A673 (cell line): ENCODE data around the gene CMC1. TPM values are rescaled to one million over a fixed set of nuclear protein-coding genes. Genes with fewer than 3 reads are reported as not detected.

Experiments
- BruUV-seq: library from RNA; stranded (reverse); fragments of 400-500 nt; replicated peaks from 2 replicates; lab custom pipeline; 2021; lab: Mats Ljungman, UMichigan
- CTCF ChIA-PET: fragments of 300-600 bp; sonication (Branson Sonifier 250); formaldehyde crosslinking; loops from one replicate; lab custom pipeline; 2022; ENCODE audit warnings: antibody characterized with exemption; lab: Charles Lee
- POLR2A ChIA-PET: fragments of 300-600 bp; sonication (Branson Sonifier 250); formaldehyde crosslinking; loops from one replicate; lab custom pipeline; 2022; ENCODE audit warnings: antibody characterized with exemption; ENCODE audit not compliant: low non-redundant PET; lab: Charles Lee
- DNase-seq: peaks from one replicate; pipeline ENCODE4 v3.0.0-alpha.2; 2015; ENCODE audit warnings: low spot score
- H3K27ac ChIP-seq: fragments of 200-600 bp; sonication (generic); 2 replicates; pipeline ENCODE4 v1.5.1; 2016; ENCODE audit warnings: mixed run types, low read depth, mild to moderate bottlenecking, mixed read lengths, antibody characterized with exemption, low read length; ENCODE audit not compliant: poor library complexity, severe bottlenecking
- H3K27me3 ChIP-seq: fragments of 200-600 bp; sonication (generic); replicated peaks from 2 replicates; pipeline ENCODE4 v1.6.1; 2017; ENCODE audit warnings: mixed run types, low read depth, mild to moderate bottlenecking, mixed read lengths, antibody characterized with exemption, low read length; ENCODE audit not compliant: insufficient read depth, poor library complexity
- H3K36me3 ChIP-seq: fragments of 200-600 bp; sonication (generic); 2 replicates; pipeline ENCODE4 v1.6.1; 2016; ENCODE audit warnings: mixed run types, mild to moderate bottlenecking, mixed read lengths, antibody characterized with exemption, low read length; ENCODE audit not compliant: insufficient read depth, poor library complexity, severe bottlenecking
- H3K4me1 ChIP-seq: fragments of 200-600 bp; sonication (generic); 2 replicates; pipeline ENCODE4 v1.6.1; 2017; ENCODE audit warnings: mixed run types, mild to moderate bottlenecking, mixed read lengths, antibody characterized with exemption, low read length; ENCODE audit not compliant: insufficient read depth, poor library complexity, severe bottlenecking
- H3K4me3 ChIP-seq: fragments of 200-600 bp; sonication (generic); 2 replicates; pipeline ENCODE4 v1.5.1; 2016; ENCODE audit warnings: low read depth, mixed run types, mild to moderate bottlenecking, mixed read lengths, low read length; ENCODE audit not compliant: poor library complexity, severe bottlenecking
- H3K9me3 ChIP-seq: fragments of 200-600 bp; sonication (generic); 2 replicates; pipeline ENCODE4 v1.6.1; 2016; ENCODE audit warnings: mixed run types, low read depth, mild to moderate bottlenecking, mixed read lengths, antibody characterized with exemption, low read length; ENCODE audit not compliant: poor library complexity, severe bottlenecking
- EZH2 ChIP-seq: fragments of 200-600 bp; sonication (generic); IDR thresholded peaks from 2 replicates; pipeline ENCODE4 v1.6.1; 2017; ENCODE audit warnings: borderline replicate concordance, low read depth, mild to moderate bottlenecking, mixed read lengths, antibody characterized with exemption, low read length; ENCODE audit not compliant: poor library complexity, severe bottlenecking
- intact Hi-C: fragments of 100-400 bp; cut with micrococcal nuclease; formaldehyde crosslinking; loops from one replicate; pipeline ENCODE4 v1.10.0; 2022; ENCODE audit not compliant: unreplicated experiment
- total RNA-seq: library from RNA; stranded (reverse); gene quantifications from 2 replicates; pipeline ENCODE4 v1.2.3, GENCODE V29; 2021
- TF ChIP-seq, protein P1 (sequence below): fragments of 300-800, 200-600 bp; sonication (generic); conservative IDR thresholded peaks from 2 replicates; pipeline ENCODE4 v1.5.1; 2017; ENCODE audit warnings: low read depth, mild to moderate bottlenecking, antibody characterized with exemption, low read length, moderate library complexity, mixed read lengths

CMC1 gene
- total RNA-seq, 1 experiment from 2014 or later, result 19.3 TPM

DNA sequence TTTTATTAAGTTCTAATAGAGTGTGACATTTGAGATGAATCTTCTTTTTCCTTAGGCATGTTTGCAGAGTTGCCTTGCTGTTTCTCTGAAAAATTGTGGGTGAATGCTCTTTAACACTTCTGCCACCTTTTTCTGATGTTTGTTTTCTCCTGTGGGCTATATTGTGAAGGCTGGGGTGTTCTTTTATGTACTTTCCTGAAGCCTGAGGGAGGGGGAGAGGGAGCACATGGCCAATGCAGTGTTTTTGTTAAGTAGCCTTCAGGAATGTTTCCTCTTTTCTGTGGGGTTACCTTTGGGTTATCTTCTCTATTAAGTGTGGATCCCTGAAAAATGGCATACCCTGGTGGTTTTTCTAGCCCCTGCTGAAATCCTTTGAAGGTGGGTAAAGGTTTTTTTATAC lies 50.2 kb downstream of the CMC1 start:
- Histone ChIP-seq H3K27me3 (no peaks in the 10 kb centered on the region), H3K4me1 (peaks cover 17% of the 10 kb centered on the region), H3K36me3 (no peaks in the 10 kb centered on the region), H3K27ac (no peak overlapping the region), H3K4me3 (no peak overlapping the region), H3K9me3 (no peaks in the 10 kb centered on the region)
- no peak for DNase-seq
- POLR2A ChIA-PET, result no interaction called here
- BruUV-seq, result no TSS peak
- intact Hi-C loops, result no loop called here
- CTCF ChIA-PET, result interaction anchor here (0.5 kb wide), 1 partner anchor 8 kb away, joined by 7 read pairs; no protein-coding TSS in a partner anchor
- TF ChIP-seq, protein P1, sequence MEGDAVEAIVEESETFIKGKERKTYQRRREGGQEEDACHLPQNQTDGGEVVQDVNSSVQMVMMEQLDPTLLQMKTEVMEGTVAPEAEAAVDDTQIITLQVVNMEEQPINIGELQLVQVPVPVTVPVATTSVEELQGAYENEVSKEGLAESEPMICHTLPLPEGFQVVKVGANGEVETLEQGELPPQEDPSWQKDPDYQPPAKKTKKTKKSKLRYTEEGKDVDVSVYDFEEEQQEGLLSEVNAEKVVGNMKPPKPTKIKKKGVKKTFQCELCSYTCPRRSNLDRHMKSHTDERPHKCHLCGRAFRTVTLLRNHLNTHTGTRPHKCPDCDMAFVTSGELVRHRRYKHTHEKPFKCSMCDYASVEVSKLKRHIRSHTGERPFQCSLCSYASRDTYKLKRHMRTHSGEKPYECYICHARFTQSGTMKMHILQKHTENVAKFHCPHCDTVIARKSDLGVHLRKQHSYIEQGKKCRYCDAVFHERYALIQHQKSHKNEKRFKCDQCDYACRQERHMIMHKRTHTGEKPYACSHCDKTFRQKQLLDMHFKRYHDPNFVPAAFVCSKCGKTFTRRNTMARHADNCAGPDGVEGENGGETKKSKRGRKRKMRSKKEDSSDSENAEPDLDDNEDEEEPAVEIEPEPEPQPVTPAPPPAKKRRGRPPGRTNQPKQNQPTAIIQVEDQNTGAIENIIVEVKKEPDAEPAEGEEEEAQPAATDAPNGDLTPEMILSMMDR, result no peak
- no peak for TF ChIP-seq EZH2

DNA sequence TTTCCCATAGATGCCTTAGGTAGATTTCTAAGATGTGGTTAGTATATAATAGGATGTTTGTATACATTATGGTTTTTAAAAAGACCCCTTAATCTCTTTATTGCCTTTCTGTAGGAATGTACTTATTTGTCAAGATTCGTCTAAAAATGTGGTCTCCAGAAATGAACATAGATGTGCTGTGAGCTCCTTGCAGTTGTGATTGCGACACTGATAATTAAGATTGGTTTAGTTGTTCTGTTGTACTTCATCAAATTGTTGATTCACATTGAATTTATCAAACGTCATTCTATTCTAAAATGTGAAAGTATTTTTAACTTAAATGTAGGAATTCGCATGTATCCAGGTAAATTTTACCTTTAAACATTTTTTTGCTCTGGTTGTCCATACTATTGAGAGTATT lies 51.2 kb downstream of the CMC1 start:
- ChIA-PET POLR2A (no interaction called here), CTCF (no interaction called here)
- intact Hi-C loops, result no loop called here
- H3K36me3 ChIP-seq, result no peaks in the 10 kb centered on the region
- no TSS peak for BruUV-seq
- H3K9me3 ChIP-seq, result no peaks in the 10 kb centered on the region
- H3K4me3 ChIP-seq, result no peak overlapping the region
- DNase-seq, result no peak
- H3K27ac ChIP-seq, result no peak overlapping the region
- no peaks in the 10 kb centered on the region for H3K27me3 ChIP-seq
- peaks cover 24% of the 10 kb centered on the region for H3K4me1 ChIP-seq
- TF ChIP-seq EZH2, result no peak
- TF ChIP-seq, protein P1, result no peak

DNA sequence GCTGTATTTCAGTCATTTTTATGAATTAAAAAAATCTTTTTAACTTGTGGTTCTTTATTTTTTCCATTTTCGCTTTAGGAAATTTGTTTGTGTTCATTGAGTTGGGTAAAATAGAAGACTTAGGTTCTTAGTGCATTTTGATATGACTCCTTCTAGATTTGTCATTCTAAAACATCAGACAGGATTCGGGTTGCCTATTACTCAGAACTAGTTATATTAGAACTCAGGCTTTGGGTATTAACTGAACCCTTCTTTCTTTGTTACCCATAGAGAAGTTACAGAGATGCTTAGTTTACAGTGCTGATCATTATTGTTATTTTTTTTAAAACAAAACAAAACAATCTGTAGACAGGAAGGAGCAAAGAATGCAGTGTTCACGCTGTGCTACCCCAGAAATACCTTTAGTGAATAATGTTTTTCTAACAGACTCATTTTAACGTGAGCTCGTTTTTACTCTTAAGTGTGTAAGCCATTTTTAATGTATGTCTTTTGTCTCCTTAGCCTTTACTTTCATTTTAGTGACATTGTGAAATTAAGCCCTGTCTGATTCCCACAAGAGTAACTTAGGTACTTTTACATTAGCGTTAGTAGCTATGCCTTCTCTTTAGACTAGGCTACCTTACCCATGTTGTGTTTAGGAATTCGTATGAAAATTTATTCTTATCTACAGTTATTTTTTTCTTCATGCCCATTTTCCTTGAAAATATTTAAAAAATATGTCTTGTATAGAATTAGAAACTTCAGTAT lies 53.4 kb downstream of the CMC1 start:
- Histone ChIP-seq H3K9me3 (no peaks in the 10 kb centered on the region), H3K27ac (peak overlapping the region; percentile 51), H3K27me3 (no peaks in the 10 kb centered on the region), H3K36me3 (no peaks in the 10 kb centered on the region), H3K4me3 (no peak overlapping the region), H3K4me1 (peaks cover 24% of the 10 kb centered on the region)
- ChIA-PET CTCF (no interaction called here), POLR2A (no interaction called here)
- no TSS peak for BruUV-seq
- TF ChIP-seq EZH2, result no peak
- DNase-seq, result no peak
- intact Hi-C loops, result no loop called here
